ENCODE data around the gene TMCC3. TPM values are rescaled to one million over a fixed set of nuclear protein-coding genes. Genes with fewer than 3 reads are reported as not detected.
A peak's percentile ranks its signal among the peaks of the same experiment; 100 is the strongest.
"Not testable (repeated sequence)": the region's sequence is repeated elsewhere in the genome, so short reads cannot be mapped to it uniquely, and the experiment has no call there.

The TMCC3 gene
- 10 to 100 TPM; 14.0 to 27.2 (median 21.8) TPM for polyA plus RNA-seq (ENCODE audit: insufficient read length in 10 of 10)
- long read RNA-seq, donor 1, full-length matches to known transcripts, result 3 of 3 reads
- long read RNA-seq, donor 1, partial matches to known transcripts, result 0 of 3 reads
- long read RNA-seq, donor 1, other reads (novel, unspliced or antisense), result 0 of 3 reads
- long read RNA-seq, donor 2, result 0 reads
- long read RNA-seq, donor 3, result 0 reads
- long read RNA-seq, donor 4, full-length matches to known transcripts, result 6 of 6 reads
- long read RNA-seq, donor 4, partial matches to known transcripts, result 0 of 6 reads
- long read RNA-seq, donor 4, other reads (novel, unspliced or antisense), result 0 of 6 reads
- long read RNA-seq, donor 5, full-length matches to known transcripts, result 2 of 2 reads
- long read RNA-seq, donor 5, partial matches to known transcripts, result 0 of 2 reads
- long read RNA-seq, donor 5, other reads (novel, unspliced or antisense), result 0 of 2 reads
- long read RNA-seq, donor 6, full-length matches to known transcripts, result 3 of 3 reads
- long read RNA-seq, donor 6, partial matches to known transcripts, result 0 of 3 reads
- long read RNA-seq, donor 6, other reads (novel, unspliced or antisense), result 0 of 3 reads
- long read RNA-seq, donor 7, full-length matches to known transcripts, result 5 of 5 reads
- long read RNA-seq, donor 7, partial matches to known transcripts, result 0 of 5 reads
- long read RNA-seq, donor 7, other reads (novel, unspliced or antisense), result 0 of 5 reads
- long read RNA-seq, donor 8, full-length matches to known transcripts, result 1 of 1 reads
- long read RNA-seq, donor 8, partial matches to known transcripts, result 0 of 1 reads
- long read RNA-seq, donor 8, other reads (novel, unspliced or antisense), result 0 of 1 reads
- long read RNA-seq, donor 9, result 0 reads

GRCh38 chr12:94650143-94651056 lies at the start of gene TMCC3:
TMCC3 (minus strand) TSS chr12:94650557; CDS start chr12:94650430, 127 bp downstream.
- peak; percentile 66 to 85 (median 69) for DNase-seq

- DNase-seq, result no peak
Measured at GRCh38 chr12:94699801-94700200, 49.4 kb upstream of the TMCC3 start.

DNA sequence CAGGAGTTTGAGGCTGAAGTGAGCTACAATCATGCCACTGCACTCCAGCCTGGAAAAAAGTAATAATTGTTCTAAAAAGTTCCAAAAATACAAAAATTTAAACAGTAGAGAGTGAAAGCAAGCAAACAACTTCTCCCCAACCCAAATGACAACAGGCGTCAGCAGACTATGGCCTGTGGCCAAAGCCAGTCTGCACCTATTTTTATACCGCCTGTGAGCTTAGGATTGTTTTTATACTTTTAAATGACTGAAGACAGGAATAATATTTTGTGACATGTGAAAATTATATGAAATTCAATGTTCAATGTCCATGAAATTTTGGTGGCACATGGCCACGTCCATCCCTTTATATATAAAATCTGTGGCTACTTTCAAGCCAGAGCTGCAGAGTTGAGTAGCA lies 48.2 kb upstream of the TMCC3 start:
- no peak for DNase-seq

- no peak for DNase-seq
Measured at GRCh38 chr12:94697631-94698030, 47.3 kb upstream of the TMCC3 start.

DNA sequence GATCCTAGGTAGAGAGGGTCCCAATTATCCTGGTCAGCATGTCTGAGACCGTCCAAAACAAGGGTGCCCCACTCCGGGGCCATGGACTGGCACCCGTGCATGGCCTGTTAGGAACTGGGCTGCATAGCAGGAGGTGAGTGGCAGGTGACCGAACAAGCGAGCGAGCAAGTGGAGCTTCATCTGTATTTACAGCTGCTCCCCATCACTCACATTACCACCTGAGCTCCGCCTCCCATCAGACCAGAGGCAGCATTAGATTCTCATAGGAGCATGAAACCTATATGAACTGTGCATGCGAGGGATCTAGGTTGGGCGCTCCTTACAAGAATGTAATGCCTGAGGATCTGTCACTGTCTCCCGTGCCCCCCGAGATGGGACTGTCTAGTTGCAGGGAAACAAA lies 44.4 kb upstream of the TMCC3 start:
- DNase-seq, result no peak

GRCh38 chr12:94692826-94693225 lies 42.5 kb upstream of the TMCC3 start:
- DNase-seq, result not testable (repeated sequence)

DNA sequence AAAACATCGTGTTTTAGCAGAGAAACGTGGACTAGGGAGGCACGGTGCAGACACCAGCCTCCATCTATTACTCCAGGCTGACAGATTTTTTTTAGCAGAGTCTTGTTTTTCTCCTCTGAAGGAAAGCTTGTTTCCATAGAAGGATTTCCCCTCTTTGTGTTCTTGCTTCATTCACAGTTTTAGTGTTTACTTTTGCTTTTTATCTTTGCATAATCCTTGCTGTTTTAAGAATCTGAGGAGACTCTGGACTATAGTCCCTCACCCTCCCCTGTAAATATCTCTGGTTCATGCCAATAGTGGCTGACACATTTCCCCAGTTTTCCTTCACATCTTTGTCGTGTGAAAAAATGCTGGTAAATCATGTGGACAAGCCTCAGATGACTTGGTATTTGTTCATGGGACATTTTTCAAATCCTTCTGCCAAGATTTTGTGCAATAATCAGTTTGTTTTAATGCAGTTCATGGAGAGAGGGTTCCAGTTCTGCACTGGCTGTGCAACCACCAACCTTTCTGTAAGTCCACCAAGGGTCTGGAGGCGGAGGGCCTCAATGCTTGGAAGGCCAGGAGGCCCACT lies 39.9 kb upstream of the TMCC3 start:
- peak in 1 of 3 donors; percentile 35 for DNase-seq

- DNase-seq, result peak in 1 of 3 donors; percentile 56
Measured at GRCh38 chr12:94689646-94690036, 39.3 kb upstream of the TMCC3 start.

GRCh38 chr12:94689002-94689645 lies 38.8 kb upstream of the TMCC3 start:
- DNase-seq, result peak in 1 of 3 donors; percentile 58

GRCh38 chr12:94687891-94688290 lies 37.5 kb upstream of the TMCC3 start:
- no peak for DNase-seq

DNA sequence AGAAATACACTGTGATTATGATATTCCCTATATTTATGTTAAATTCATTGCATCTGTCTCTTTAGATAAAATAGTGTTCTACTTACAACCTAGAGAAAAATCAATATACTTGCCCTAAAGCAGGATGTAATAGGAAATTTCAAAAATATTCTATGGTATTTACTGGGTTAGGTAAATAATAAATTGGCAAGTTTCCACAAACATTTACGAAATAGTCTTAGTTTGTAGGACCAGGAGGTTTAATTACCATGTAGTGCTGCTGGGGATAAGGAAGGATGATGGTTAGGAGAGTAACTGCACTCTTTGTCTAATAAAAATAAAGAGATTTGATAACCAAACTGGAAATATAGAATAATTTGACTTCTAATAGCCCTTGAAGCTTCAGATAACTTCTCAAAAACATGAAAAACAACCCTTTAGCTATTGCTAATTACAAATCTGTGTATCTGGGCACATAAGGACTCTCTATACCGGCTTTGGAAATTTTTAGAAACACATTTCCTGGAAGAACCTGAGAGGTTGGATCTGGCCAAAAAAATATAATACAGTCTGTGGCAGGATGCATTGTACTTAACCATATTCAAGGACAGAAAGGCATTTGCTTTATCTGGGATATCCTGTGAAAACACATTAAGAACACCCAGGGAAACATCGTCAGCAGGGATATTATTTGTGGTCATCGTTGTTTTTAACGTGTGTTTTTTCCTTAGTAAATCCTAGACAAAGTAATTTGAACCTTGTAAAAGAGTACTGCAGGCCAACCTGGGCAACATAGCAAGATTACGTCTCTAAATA lies 36.7 kb upstream of the TMCC3 start:
- DNase-seq, result no peak

DNA sequence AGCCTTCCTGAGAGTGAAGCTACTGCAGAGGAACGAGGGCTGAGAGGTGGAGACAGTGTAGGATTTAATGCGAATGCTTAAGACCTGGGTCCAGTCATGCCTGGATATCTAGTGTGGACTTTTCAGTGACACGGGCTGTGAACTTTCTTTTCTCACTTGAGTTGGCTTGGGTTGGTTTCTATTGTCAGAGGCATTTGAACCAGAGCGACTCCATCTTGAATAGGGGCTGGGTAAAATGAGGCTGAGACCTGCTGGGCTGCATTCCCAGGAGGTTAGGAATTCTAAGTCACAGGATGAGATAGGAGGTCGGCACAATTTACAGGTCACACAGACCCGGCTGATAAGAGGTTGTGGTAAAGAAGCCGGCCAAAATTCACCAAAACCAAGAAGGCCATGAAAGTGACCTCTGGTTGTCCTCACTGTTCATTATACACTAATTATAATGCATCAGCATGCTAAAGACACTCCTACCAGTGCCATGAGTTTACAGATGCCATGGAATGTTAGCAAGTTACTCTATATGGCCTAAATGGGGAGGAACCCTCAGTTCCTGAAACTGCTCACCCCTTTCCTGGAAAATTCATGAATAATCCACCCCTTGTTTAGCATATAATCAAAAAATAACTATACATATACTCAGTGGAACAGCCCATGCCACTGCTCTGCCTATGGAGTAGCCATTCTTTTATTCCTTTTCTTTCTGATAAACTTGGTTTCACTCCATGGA lies 34.2 kb upstream of the TMCC3 start:
- DNase-seq, result no peak

- no peak for DNase-seq
Measured at GRCh38 chr12:94679554-94680195, 29.3 kb upstream of the TMCC3 start.

GRCh38 chr12:94678849-94679248 lies 28.5 kb upstream of the TMCC3 start:
- DNase-seq, result no peak

DNA sequence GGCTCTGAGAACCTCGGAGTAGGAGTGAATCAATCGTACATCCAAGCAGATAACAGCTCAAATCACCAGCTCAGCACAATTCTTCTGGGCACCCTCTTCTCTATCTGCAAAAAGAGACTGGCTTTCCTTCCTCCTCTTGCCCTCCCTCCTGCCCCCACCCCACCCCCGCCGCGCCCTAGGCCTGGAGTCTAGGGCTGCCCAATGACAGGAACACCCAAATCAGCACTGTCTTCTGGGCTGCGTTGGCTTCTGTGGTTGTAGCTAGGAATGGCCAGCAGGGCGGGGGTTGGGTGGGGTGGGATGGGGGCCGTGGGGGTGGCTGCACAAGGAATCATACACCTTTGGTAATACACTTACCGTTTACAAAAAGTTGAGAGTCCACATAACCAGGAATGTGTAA lies 28.0 kb upstream of the TMCC3 start:
- DNase-seq, result no peak

GRCh38 chr12:94677778-94678177 lies 27.4 kb upstream of the TMCC3 start:
- no peak for DNase-seq

GRCh38 chr12:94676922-94677321 lies 26.6 kb upstream of the TMCC3 start:
- DNase-seq, result no peak

DNA sequence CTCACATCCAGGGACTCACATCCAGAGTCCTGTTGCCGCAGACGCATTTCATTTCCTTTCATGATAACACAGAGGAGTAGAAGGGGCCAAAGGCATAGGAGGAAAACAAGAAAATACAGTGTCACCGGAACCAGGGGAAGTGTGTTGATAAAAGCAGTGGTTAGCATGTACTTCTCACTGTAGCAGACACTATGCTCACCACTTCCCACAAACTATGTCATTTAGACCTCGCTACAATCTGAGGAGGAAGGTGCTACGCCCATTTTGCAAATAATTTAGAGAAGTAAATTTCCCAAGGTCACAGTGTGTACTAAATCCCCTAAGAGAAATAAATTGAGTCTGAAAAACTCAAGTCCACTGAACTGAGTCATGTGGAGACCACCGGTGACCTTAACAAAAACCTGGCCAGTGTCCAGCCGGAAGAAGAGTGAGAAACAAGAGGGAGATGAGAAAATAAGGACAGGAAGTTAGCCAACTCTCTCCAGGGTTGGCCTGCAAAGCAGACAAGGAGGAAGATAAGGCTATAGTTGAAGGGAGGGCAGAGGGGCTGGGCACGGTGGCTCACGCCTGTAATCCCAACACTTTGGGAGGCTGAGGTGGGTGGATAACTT lies 25.8 kb upstream of the TMCC3 start:
- peak in 1 of 3 donors; percentile 43 for DNase-seq
